CD4-positive, alpha-beta memory T cell (primary cell): ENCODE data around the gene SCAND1. TPM values are rescaled to one million over a fixed set of nuclear protein-coding genes. Genes with fewer than 3 reads are reported as not detected.
"Not testable (repeated sequence)": the region's sequence is repeated elsewhere in the genome, so short reads cannot be mapped to it uniquely, and the experiment has no call there.

Experiments used
- CTCF ChIA-PET: fragments of 350-600 bp; sonication (Branson Sonifier 250); formaldehyde crosslinking; loops from one replicate; lab custom pipeline; 2021; ENCODE audit warnings: inconsistent platforms; ENCODE audit not compliant: partially characterized antibody; lab: Charles Lee
- POLR2A ChIA-PET: fragments of 350-600 bp; sonication (Branson Sonifier 250); formaldehyde crosslinking; loops from one replicate; lab custom pipeline; 2021; ENCODE audit not compliant: partially characterized antibody; lab: Charles Lee
- DNase-seq, 5 donors: peaks; one replicate each; pipeline versions ENCODE4 v3.0.0 to v3.0.0-alpha.2; 2020 to 2022; ENCODE audit warnings: mixed read lengths in 1 of 5
- H3K27ac ChIP-seq: one replicate; pipeline ENCODE4 v1.7.0; 2013; ENCODE audit warnings: low read depth, low read length
- H3K27me3 ChIP-seq: 2 replicates; pipeline ENCODE4 v1.7.0; 2013; ENCODE audit warnings: mild to moderate bottlenecking, low read length, moderate library complexity; ENCODE audit not compliant: insufficient read depth
- H3K36me3 ChIP-seq: 2 replicates; pipeline ENCODE4 v1.7.0; 2013; ENCODE audit warnings: mild to moderate bottlenecking, low read length, moderate library complexity; ENCODE audit not compliant: insufficient read depth
- H3K4me1 ChIP-seq: 2 replicates; pipeline ENCODE4 v1.7.0; 2013; ENCODE audit warnings: mild to moderate bottlenecking, low read length, moderate library complexity; ENCODE audit not compliant: insufficient read depth
- H3K4me3 ChIP-seq, 2 donors: one replicate each; pipeline ENCODE4 v1.7.0; 2013; ENCODE audit warnings: low read length in 2 of 2, mild to moderate bottlenecking in 1 of 2
- H3K9me3 ChIP-seq, 2 donors: one replicate each; pipeline ENCODE4 v1.7.0; 2013; ENCODE audit warnings: low read length in 2 of 2, control low read depth in 1 of 2; ENCODE audit not compliant: control insufficient read depth in 1 of 2
- H3K27ac Mint-ChIP-seq, 7 donors: one replicate each; pipeline ENCODE4 v1.8.0; 2020 to 2021; ENCODE audit warnings: mixed read lengths in 7 of 7, mild to moderate bottlenecking in 6 of 7, inconsistent platforms in 3 of 7, moderate library complexity in 3 of 7
- H3K27me3 Mint-ChIP-seq, 2 donors: one replicate each; pipeline ENCODE4 v1.8.0; 2020 to 2021; ENCODE audit warnings: mixed read lengths in 2 of 2
- H3K36me3 Mint-ChIP-seq, 2 donors: one replicate each; pipeline ENCODE4 v1.8.0; 2020 to 2021; ENCODE audit warnings: mixed read lengths in 2 of 2, inconsistent platforms in 1 of 2, mild to moderate bottlenecking in 1 of 2
- H3K4me1 Mint-ChIP-seq, 4 donors: one replicate each; pipeline ENCODE4 v1.8.0; 2020 to 2021; ENCODE audit warnings: mixed read lengths in 4 of 4, mild to moderate bottlenecking in 1 of 4
- H3K4me3 Mint-ChIP-seq, 8 donors: one replicate each; pipeline ENCODE4 v1.8.0; 2020 to 2021; ENCODE audit warnings: mixed read lengths in 8 of 8, mild to moderate bottlenecking in 7 of 8, moderate library complexity in 6 of 8, inconsistent platforms in 3 of 8
- H3K9me3 Mint-ChIP-seq, 8 donors: one replicate each; pipeline ENCODE4 v1.8.0; 2020 to 2021; ENCODE audit warnings: mixed read lengths in 8 of 8, mild to moderate bottlenecking in 5 of 8, inconsistent platforms in 3 of 8, moderate library complexity in 1 of 8
- intact Hi-C: fragments of 100-400 bp; cut with micrococcal nuclease; formaldehyde crosslinking; loops from one replicate; pipeline ENCODE4 v1.15.1; 2023
- polyA plus RNA-seq, 2 donors: library from polyadenylated mRNA; unstranded; fragments of 300-500 nt; fragmentation: Illumina TruSeq; gene quantifications; one replicate each; pipeline ENCODE4 v1.2.3, GENCODE V29; 2021
- total RNA-seq, 2 experiments: library from RNA; stranded (reverse); gene quantifications; one replicate each; pipeline ENCODE4 v1.2.3, GENCODE V29; 2021

SCAND1 gene
- total and polyA plus RNA-seq, 4 experiments from 2014 or later, result 45.1 to 185 (median 89.0) TPM

DNA sequence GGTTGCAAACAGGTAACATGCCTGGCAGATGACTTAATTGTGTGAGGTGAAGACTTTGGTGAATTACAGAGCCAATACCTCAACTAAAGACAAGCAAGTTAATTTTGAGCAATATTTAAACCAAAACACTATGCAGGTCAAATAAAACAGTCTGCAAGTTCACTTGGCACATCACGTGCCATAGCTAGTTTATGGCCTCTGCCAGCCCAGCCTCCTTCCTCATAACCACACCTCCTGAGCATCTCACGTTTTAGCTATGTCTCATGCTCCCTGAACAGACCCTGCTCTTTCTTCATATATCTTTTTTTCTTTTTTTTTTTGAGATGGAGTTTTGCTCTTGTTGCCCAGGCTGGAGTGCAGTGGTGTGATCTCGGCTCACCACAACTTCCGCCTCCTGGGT, 9.6 kb upstream of the SCAND1 start:
- no peak for DNase-seq
- Histone ChIP-seq H3K27me3 (no peaks in the 10 kb centered on the region), H3K9me3 (no peaks in the 10 kb centered on the region), H3K4me1 (no peaks in the 10 kb centered on the region), H3K27ac (no peak overlapping the region), H3K4me3 (no peak overlapping the region), H3K36me3 (no peaks in the 10 kb centered on the region)
- Mint-ChIP-seq H3K27ac (no peak overlapping the region), H3K27me3 (no peaks in the 10 kb centered on the region), H3K4me1 (peaks cover 0 to 4% (median 2%) of the 10 kb centered on the region in 4 donors), H3K9me3 (peaks cover 0 to 4% (median 0%) of the 10 kb centered on the region in 8 donors), H3K4me3 (no peak overlapping the region), H3K36me3 (no peaks in the 10 kb centered on the region)
- intact Hi-C loops, result no loop called here
- CTCF ChIA-PET, result interaction anchor here (0.7 to 1.6 kb wide), 2 partner anchors 9 to 29 kb away, joined by 3 to 7 read pairs; no protein-coding TSS in a partner anchor
- POLR2A ChIA-PET, result interaction anchor here (1.2 kb wide), 1 partner anchor 9 kb away, joined by 5 read pairs; the partner anchor contains the start of gene SCAND1

DNA sequence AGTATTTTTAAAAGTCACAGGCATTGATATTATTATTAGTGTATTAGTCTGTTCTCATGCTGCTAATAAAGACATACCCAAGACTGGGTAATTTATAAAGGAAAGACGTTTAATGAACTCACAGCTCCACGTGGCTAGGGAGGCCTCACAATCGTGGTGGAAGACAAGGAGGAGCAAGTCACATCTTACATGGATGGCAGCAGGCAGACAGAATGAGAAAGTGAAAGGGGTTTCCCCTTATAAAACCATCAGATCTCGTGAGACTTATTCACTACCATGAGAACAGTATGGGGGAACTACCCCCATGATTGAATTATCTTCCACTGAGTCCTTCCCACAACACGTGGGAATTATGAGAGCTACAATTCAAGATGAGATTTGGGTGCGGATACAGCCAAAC, 5.0 kb upstream of the SCAND1 start:
- H3K27ac ChIP-seq, H3K36me3 ChIP-seq, CTCF ChIA-PET, H3K4me3 Mint-ChIP-seq, H3K27me3 ChIP-seq, H3K27ac Mint-ChIP-seq, H3K36me3 Mint-ChIP-seq, H3K9me3 ChIP-seq, H3K4me1 ChIP-seq, H3K9me3 Mint-ChIP-seq, H3K27me3 Mint-ChIP-seq, H3K4me3 ChIP-seq, DNase-seq, POLR2A ChIA-PET: not testable (repeated sequence)
- peaks cover 1 to 12% (median 3%) of the 10 kb centered on the region in 4 donors for H3K4me1 Mint-ChIP-seq
- intact Hi-C loops, result loop anchor here (10.0 kb wide), 2 partner anchors 616 to 1134 kb away; partner anchors contain the start of genes NCOA6 and TGIF2

DNA sequence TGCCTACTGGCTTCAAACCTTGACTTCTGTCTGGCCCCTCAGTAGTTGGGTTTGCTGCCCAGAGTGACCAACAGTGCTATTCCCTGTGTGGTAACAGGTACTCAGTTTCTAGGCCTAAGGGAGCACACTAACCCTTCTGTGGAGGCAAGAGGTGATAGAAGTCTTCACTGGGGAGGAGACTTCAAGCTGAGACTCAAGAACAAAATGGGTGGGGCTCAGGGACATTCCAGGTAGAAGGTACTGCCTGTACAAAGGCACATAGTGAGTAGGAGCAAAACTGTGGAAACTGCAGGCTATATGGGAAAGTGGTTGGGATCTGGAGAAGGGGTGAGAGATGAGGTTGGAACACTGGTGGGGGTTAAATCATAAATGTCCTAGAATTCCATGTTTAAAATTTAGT, 2.3 kb upstream of the SCAND1 start:
- Histone ChIP-seq H3K4me3 (no peak overlapping the region), H3K36me3 (no peaks in the 10 kb centered on the region), H3K4me1 (peaks cover 25% of the 10 kb centered on the region), H3K27me3 (no peaks in the 10 kb centered on the region), H3K9me3 (no peaks in the 10 kb centered on the region), H3K27ac (no peak overlapping the region)
- Mint-ChIP-seq H3K9me3 (peaks cover 0 to 4% (median 0%) of the 10 kb centered on the region in 8 donors), H3K27me3 (no peaks in the 10 kb centered on the region), H3K27ac (peak overlapping the region in 3 of 7 donors; percentile 23 to 25 (median 23)), H3K4me1 (peaks cover 6 to 35% (median 13%) of the 10 kb centered on the region in 4 donors), H3K36me3 (peaks cover 0 to 21% of the 10 kb centered on the region in 2 donors), H3K4me3 (peak overlapping the region in 3 of 8 donors; percentile 6 to 38 (median 33))
- ChIA-PET CTCF (interaction anchor here (3.4 kb wide), 1 partner anchor 9 kb away, joined by 7 read pairs; no protein-coding TSS in a partner anchor), POLR2A (no interaction called here)
- no peak for DNase-seq
- intact Hi-C loops, result loop anchor here (10.0 kb wide), 2 partner anchors 618 to 1132 kb away; partner anchors contain the start of genes NCOA6 and TGIF2

DNA sequence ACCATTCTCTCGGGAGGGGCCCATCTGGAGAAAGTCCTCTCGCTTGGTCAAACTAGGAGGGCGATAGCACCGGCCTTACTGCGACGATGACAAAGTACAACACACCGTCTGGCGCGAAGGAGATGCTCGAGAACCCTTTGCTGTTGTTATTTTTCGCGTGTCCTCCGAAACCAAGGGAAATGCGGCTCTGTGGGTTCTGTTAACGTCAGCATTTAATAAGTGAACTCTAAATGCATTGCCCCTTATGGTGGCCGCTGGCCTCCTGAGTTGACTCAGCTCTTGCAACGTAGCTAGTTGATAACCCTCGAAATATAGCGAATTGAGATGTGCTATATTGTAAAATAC, 577 bp upstream of the SCAND1 start:
- peak overlapping the region; percentile 96 for H3K27ac ChIP-seq
- H3K9me3 Mint-ChIP-seq, result peaks cover 0 to 4% (median 0%) of the 10 kb centered on the region in 8 donors
- no peaks in the 10 kb centered on the region for H3K27me3 Mint-ChIP-seq
- H3K4me3 ChIP-seq, result peak overlapping the region; percentile 26 to 96
- H3K4me1 ChIP-seq, result peaks cover 25% of the 10 kb centered on the region
- peak overlapping the region; percentile 99 to 100 (median 99) for H3K27ac Mint-ChIP-seq
- H3K27me3 ChIP-seq, result no peaks in the 10 kb centered on the region
- CTCF ChIA-PET, result interaction anchor here (0.9 to 3.4 kb wide), 32 partner anchors 7 to 1591 kb away, joined by 3 to 19 read pairs (median 5); partner anchors contain the start of genes CEP250, CNBD2, CPNE1 and NDRG3
- peaks cover 6 to 35% (median 14%) of the 10 kb centered on the region in 4 donors for H3K4me1 Mint-ChIP-seq
- peak overlapping the region; percentile 99 to 100 (median 99) for H3K4me3 Mint-ChIP-seq
- H3K36me3 Mint-ChIP-seq, result peaks cover 0 to 21% of the 10 kb centered on the region in 2 donors
- DNase-seq, result peak; percentile 54 to 73 (median 67)
- no peaks in the 10 kb centered on the region for H3K36me3 ChIP-seq
- POLR2A ChIA-PET, result interaction anchor here (0.8 to 3.8 kb wide), 33 partner anchors 7 to 1842 kb away, joined by 3 to 82 read pairs (median 5); partner anchors contain the start of genes AAR2, AHCY, CEP250 and CNBD2
- intact Hi-C loops, result loop anchor here (1.0 to 10.0 kb wide), 11 partner anchors 95 to 1142 kb away; partner anchors contain the start of genes CEP250, CPNE1, NCOA6 and PHF20
- H3K9me3 ChIP-seq, result no peaks in the 10 kb centered on the region

DNA sequence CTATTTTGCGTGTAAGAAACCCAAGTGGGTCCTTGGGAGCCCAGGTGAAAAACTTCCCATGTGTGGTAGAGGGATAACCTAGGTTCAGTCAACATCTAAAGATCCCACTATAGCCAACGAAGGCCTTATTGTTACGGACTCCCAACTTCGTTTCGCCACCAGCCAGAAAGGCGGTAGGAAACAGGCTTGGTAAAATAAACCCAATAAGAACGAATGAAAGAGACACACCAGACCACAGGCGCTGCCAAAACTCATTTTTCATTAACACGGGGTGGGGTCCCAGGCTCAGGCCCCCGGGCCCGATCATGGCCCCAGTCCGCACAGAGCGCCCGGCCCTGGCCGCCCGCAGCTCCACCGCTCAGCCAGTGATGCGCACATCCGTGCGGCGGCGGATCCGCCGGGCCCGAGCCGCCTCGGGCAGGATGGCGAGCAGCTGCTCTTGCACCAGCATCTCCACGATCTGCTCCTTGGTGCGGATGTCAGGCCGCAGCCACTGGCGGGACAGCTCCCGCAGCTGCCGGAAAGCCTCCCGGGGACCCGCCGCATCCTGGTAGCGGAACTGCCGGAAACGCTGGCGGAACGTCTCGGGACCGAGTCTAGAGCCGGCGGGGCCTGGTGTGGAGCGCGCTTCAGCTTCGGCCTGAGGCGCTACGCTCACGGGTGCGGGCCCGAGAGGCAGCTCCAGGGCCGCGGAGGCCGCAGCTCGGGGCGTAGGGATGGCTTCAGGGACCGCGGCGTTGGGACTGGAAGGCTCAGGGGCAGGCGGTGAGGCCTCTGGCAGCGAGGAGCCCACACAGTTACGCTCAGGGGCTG, 709 bp downstream of the SCAND1 start:
- Histone ChIP-seq H3K36me3 (no peaks in the 10 kb centered on the region), H3K4me1 (peaks cover 25% of the 10 kb centered on the region), H3K27ac (peak overlapping the region; percentile 96), H3K9me3 (no peaks in the 10 kb centered on the region), H3K4me3 (peak overlapping the region; percentile 64 to 96), H3K27me3 (no peaks in the 10 kb centered on the region)
- intact Hi-C loops, result loop anchor here (1.0 to 10.0 kb wide), 11 partner anchors 97 to 1144 kb away; partner anchors contain the start of genes CEP250, CPNE1, NCOA6 and PHF20
- Mint-ChIP-seq H3K27ac (peak overlapping the region; percentile 99 to 100 (median 99)), H3K36me3 (peaks cover 3 to 29% of the 10 kb centered on the region in 2 donors), H3K27me3 (no peaks in the 10 kb centered on the region), H3K9me3 (peaks cover 0 to 3% (median 0%) of the 10 kb centered on the region in 8 donors), H3K4me1 (peaks cover 6 to 42% (median 14%) of the 10 kb centered on the region in 4 donors), H3K4me3 (peak overlapping the region; percentile 99 to 100 (median 99))
- peak; percentile 73 to 81 (median 78) for DNase-seq
- POLR2A ChIA-PET, result interaction anchor here (0.7 to 3.8 kb wide), 48 partner anchors 8 to 1960 kb away, joined by 3 to 82 read pairs (median 5); partner anchors contain the start of genes AAR2, AHCY, CEP250 and CNBD2
- CTCF ChIA-PET, result interaction anchor here (0.6 to 2.7 kb wide), 40 partner anchors 8 to 1591 kb away, joined by 3 to 19 read pairs (median 4); partner anchors contain the start of genes CEP250, CPNE1, EDEM2 and ERGIC3

DNA sequence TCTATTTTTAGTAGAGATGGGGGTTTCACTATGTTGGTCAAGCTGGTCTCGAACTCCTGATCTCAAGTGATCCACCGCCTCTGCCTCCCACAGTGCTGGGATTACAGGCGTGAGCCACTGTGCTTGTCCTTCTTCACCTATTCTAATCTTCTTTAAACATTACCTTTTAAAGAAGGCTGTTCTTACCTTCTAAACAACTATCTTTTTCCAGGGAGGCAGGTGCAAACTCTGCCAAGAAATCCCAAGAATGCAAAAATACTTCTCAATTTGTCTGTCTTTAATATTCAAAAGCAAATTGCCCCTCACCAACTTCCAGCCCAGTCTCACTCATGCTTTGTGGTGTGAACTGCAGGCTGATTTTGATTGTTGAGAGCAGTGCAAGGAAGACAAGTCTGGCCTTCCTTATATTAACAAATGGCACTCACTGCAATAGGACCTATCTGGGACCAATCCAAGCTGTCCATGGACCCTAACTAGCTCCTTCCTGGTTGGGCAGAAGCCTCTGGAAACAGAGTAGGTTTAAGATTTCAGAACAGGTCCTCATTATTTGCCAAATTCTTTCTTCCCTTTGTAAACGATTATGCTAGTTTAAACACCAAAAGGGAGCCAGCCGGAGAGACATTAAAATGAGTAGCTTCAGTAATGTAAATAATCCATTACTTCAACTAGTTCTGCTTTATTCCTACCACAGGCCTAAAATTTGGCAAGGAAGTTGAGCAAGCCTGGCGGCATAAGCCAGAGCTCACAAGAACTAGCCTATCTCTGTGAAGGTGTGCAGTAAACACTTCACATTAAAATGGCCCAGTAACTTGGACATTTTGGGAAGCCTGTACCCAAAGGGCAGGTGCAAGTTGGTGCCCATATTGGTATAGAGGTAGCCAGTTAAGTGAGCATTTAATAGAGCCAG, 1.6 kb downstream of the SCAND1 start:
- Mint-ChIP-seq H3K4me3 (peak overlapping the region; percentile 99 to 100 (median 99)), H3K36me3 (peaks cover 9 to 38% of the 10 kb centered on the region in 2 donors), H3K4me1 (peaks cover 8 to 47% (median 15%) of the 10 kb centered on the region in 4 donors), H3K9me3 (peaks cover 0 to 3% (median 0%) of the 10 kb centered on the region in 8 donors), H3K27me3 (no peaks in the 10 kb centered on the region), H3K27ac (peak overlapping the region; percentile 99 to 100 (median 99))
- peak overlapping the region; percentile 64 to 96 for H3K4me3 ChIP-seq
- peak in 1 of 5 donors; percentile 5 for DNase-seq
- ChIA-PET POLR2A (interaction anchor here (1.3 to 3.8 kb wide), 21 partner anchors 10 to 1437 kb away, joined by 3 to 82 read pairs (median 10); partner anchors contain the start of genes CEP250, CPNE1, DYNLRB1 and MMP24OS), CTCF (interaction anchor here (1.5 to 2.4 kb wide), 4 partner anchors 12 to 497 kb away, joined by 3 to 14 read pairs (median 8); partner anchors contain the start of genes CEP250 and RBM39)
- H3K4me1 ChIP-seq, result peaks cover 25% of the 10 kb centered on the region
- H3K36me3 ChIP-seq, result peaks cover 6% of the 10 kb centered on the region
- H3K9me3 ChIP-seq, result no peaks in the 10 kb centered on the region
- intact Hi-C loops, result loop anchor here (5.0 to 10.0 kb wide), 7 partner anchors 180 to 1145 kb away; partner anchors contain the start of genes CPNE1, NCOA6, PHF20 and RBL1
- peak overlapping the region; percentile 96 for H3K27ac ChIP-seq
- H3K27me3 ChIP-seq, result no peaks in the 10 kb centered on the region
